Effector memory CD4-positive, alpha-beta T cell (primary cell): ENCODE measurements around the gene NEDD4L.
A peak's percentile ranks its signal among the peaks of the same experiment; 100 is the strongest.

Source experiments
- DNase-seq, 3 donors: peaks; one replicate each; pipeline ENCODE4 v3.0.0-alpha.2; 2020
- H3K27ac ChIP-seq: 2 replicates; pipeline ENCODE4 v1.7.0; 2013; ENCODE audit warnings: mild to moderate bottlenecking, low read length, moderate library complexity; ENCODE audit not compliant: insufficient read depth, poor library complexity, severe bottlenecking
- H3K27me3 ChIP-seq: replicated peaks from 2 replicates; pipeline ENCODE4 v1.7.0; 2013; ENCODE audit warnings: mild to moderate bottlenecking, low read length; ENCODE audit not compliant: insufficient read depth, control insufficient read depth, poor library complexity, severe bottlenecking
- H3K36me3 ChIP-seq: 2 replicates; pipeline ENCODE4 v1.7.0; 2013; ENCODE audit warnings: mild to moderate bottlenecking, low read length, moderate library complexity; ENCODE audit not compliant: control insufficient read depth, insufficient read depth
- H3K4me1 ChIP-seq: 2 replicates; pipeline ENCODE4 v1.7.0; 2013; ENCODE audit warnings: low read length, mild to moderate bottlenecking; ENCODE audit not compliant: control insufficient read depth, insufficient read depth, poor library complexity, severe bottlenecking
- H3K4me3 ChIP-seq: 2 replicates; pipeline ENCODE4 v1.7.0; 2013; ENCODE audit warnings: low read length, low read depth, mild to moderate bottlenecking; ENCODE audit not compliant: insufficient read depth, poor library complexity, severe bottlenecking
- H3K9me3 ChIP-seq: 2 replicates; pipeline ENCODE4 v1.7.0; 2013; ENCODE audit warnings: mild to moderate bottlenecking, low read length, moderate library complexity; ENCODE audit not compliant: control insufficient read depth

NEDD4L gene

GRCh38 chr18:58172031-58172430 lies 128.0 kb downstream of the NEDD4L start:
- no peaks in the 10 kb centered on the region for H3K4me1 ChIP-seq
- H3K9me3 ChIP-seq: no peaks in the 10 kb centered on the region
- H3K36me3 ChIP-seq: no peaks in the 10 kb centered on the region
- DNase-seq: no peak
- H3K27me3 ChIP-seq: no peaks in the 10 kb centered on the region
- no peak overlapping the region for H3K4me3 ChIP-seq
- no peak overlapping the region for H3K27ac ChIP-seq

GRCh38 chr18:58174285-58174684 lies 130.3 kb downstream of the NEDD4L start:
- Histone ChIP-seq H3K9me3 (no peaks in the 10 kb centered on the region), H3K27me3 (no peaks in the 10 kb centered on the region), H3K27ac (no peak overlapping the region), H3K4me1 (no peaks in the 10 kb centered on the region), H3K4me3 (no peak overlapping the region), H3K36me3 (no peaks in the 10 kb centered on the region)
- no peak for DNase-seq

- no peaks in the 10 kb centered on the region for H3K4me1 ChIP-seq
- H3K9me3 ChIP-seq: no peaks in the 10 kb centered on the region
- no peak overlapping the region for H3K4me3 ChIP-seq
- no peaks in the 10 kb centered on the region for H3K36me3 ChIP-seq
- H3K27ac ChIP-seq: no peak overlapping the region
- no peak for DNase-seq
- H3K27me3 ChIP-seq: no peaks in the 10 kb centered on the region
These were observed 131.2 kb downstream of the NEDD4L start for GRCh38 chr18:58175122-58175785.

- Histone ChIP-seq H3K4me1 (no peaks in the 10 kb centered on the region), H3K36me3 (no peaks in the 10 kb centered on the region), H3K4me3 (no peak overlapping the region), H3K9me3 (no peaks in the 10 kb centered on the region), H3K27me3 (no peaks in the 10 kb centered on the region), H3K27ac (no peak overlapping the region)
- no peak for DNase-seq
These were observed 131.8 kb downstream of the NEDD4L start for GRCh38 chr18:58175786-58176176.

GRCh38 chr18:58177004-58177717 lies 133.1 kb downstream of the NEDD4L start:
- H3K4me3 ChIP-seq: no peak overlapping the region
- no peak overlapping the region for H3K27ac ChIP-seq
- H3K4me1 ChIP-seq: no peaks in the 10 kb centered on the region
- no peaks in the 10 kb centered on the region for H3K36me3 ChIP-seq
- no peaks in the 10 kb centered on the region for H3K9me3 ChIP-seq
- DNase-seq: no peak
- H3K27me3 ChIP-seq: no peaks in the 10 kb centered on the region

GRCh38 chr18:58177896-58178470 lies 134.0 kb downstream of the NEDD4L start:
- H3K27ac ChIP-seq: no peak overlapping the region
- H3K4me1 ChIP-seq: no peaks in the 10 kb centered on the region
- H3K27me3 ChIP-seq: no peaks in the 10 kb centered on the region
- H3K36me3 ChIP-seq: no peaks in the 10 kb centered on the region
- H3K4me3 ChIP-seq: no peak overlapping the region
- H3K9me3 ChIP-seq: no peaks in the 10 kb centered on the region
- no peak for DNase-seq

GRCh38 chr18:58178511-58178910 lies 134.5 kb downstream of the NEDD4L start:
- Histone ChIP-seq H3K4me3 (no peak overlapping the region), H3K36me3 (no peaks in the 10 kb centered on the region), H3K27me3 (no peaks in the 10 kb centered on the region), H3K4me1 (no peaks in the 10 kb centered on the region), H3K27ac (no peak overlapping the region), H3K9me3 (no peaks in the 10 kb centered on the region)
- no peak for DNase-seq

- H3K36me3 ChIP-seq: no peaks in the 10 kb centered on the region
- DNase-seq: no peak
- no peaks in the 10 kb centered on the region for H3K4me1 ChIP-seq
- no peaks in the 10 kb centered on the region for H3K9me3 ChIP-seq
- no peak overlapping the region for H3K4me3 ChIP-seq
- H3K27me3 ChIP-seq: no peaks in the 10 kb centered on the region
- no peak overlapping the region for H3K27ac ChIP-seq
These were observed 136.1 kb downstream of the NEDD4L start for GRCh38 chr18:58180172-58180571.

- peak; percentile 2 to 28 (median 7) for DNase-seq
- no peaks in the 10 kb centered on the region for H3K36me3 ChIP-seq
- no peak overlapping the region for H3K27ac ChIP-seq
- no peak overlapping the region for H3K4me3 ChIP-seq
- H3K27me3 ChIP-seq: no peaks in the 10 kb centered on the region
- no peaks in the 10 kb centered on the region for H3K9me3 ChIP-seq
- H3K4me1 ChIP-seq: no peaks in the 10 kb centered on the region
These were observed 136.8 kb downstream of the NEDD4L start for GRCh38 chr18:58180738-58181353.

GRCh38 chr18:58181988-58182387 lies 138.0 kb downstream of the NEDD4L start:
- H3K9me3 ChIP-seq: no peaks in the 10 kb centered on the region
- H3K27ac ChIP-seq: no peak overlapping the region
- no peak overlapping the region for H3K4me3 ChIP-seq
- no peaks in the 10 kb centered on the region for H3K36me3 ChIP-seq
- no peaks in the 10 kb centered on the region for H3K27me3 ChIP-seq
- no peaks in the 10 kb centered on the region for H3K4me1 ChIP-seq
- DNase-seq: no peak
